ENCODE results near the gene POU2F1.

POU2F1 gene

DNA sequence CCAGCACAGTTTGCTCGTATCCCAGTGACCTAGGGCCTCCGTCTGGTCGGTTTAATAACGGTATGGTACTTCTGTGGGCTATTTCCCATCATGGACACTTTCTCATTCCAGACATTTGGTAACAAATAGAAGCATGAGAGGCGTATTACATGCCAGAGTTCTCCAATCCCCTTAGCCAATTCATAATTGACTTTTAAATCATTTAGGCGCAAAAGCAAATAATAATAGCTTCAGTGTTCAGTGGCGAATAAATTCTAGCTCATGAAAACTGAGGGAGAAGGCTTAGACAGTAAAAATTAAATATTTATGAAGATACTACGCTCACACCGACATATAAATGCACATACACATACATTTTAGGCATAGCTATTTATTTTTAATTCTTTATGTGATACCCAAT lies 247.1 kb downstream of the POU2F1 start:
- no peak for DNase-seq (ENCODE audit: low spot score)

DNA sequence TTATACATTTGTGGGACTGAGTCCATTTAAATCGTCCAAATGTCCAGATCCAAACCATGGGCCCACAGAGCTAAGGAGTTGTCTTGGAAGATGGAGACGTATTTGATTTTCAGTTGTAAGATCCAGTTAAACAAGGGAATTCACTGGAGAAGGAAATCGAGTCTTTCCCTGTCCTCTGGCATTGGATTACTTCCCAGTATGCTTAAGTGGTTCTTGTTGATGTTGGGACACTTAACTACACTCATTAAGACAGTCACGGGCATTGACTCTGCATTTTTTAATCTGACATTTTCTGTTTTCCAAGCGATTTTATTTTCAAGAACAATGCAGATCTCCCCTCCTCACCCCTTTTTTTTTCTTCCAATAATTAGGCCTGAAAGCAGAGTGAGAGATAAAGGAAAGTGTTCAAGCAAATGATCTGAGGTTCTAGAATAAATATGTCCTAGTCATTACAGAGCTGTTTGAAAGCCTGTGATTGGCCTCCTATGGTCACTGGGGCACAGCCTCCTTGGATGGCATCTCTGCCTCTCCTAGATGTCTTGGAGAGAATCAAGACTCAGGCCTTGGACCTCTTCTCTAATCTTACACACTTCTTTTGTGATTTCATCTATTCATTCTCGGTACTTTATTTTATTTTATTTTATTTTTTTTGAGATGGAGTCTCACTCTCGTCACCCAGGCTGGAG lies 248.7 kb downstream of the POU2F1 start:
- no peak for DNase-seq (ENCODE audit: low spot score)

DNA sequence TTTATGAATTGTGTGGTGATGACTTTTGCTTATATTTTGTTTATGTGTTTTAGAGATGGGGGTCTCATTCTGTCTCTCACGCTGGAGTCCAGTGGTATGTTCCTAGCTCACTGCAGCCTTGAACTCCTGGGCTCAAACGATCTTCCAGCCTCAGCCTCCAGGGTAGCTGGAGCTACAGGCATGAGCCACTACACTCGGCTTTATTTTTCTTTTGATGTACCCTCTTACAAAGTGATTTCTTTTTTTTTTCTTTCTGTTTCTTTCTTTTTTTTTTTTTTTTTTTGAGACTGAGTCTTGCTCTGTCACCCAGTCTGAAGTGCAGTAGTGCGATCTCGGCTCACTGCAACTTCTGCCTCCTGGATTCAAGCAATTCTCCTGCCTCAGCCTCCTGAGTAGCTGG lies 250.9 kb downstream of the POU2F1 start:
- no peak for DNase-seq (ENCODE audit: low spot score)

DNA sequence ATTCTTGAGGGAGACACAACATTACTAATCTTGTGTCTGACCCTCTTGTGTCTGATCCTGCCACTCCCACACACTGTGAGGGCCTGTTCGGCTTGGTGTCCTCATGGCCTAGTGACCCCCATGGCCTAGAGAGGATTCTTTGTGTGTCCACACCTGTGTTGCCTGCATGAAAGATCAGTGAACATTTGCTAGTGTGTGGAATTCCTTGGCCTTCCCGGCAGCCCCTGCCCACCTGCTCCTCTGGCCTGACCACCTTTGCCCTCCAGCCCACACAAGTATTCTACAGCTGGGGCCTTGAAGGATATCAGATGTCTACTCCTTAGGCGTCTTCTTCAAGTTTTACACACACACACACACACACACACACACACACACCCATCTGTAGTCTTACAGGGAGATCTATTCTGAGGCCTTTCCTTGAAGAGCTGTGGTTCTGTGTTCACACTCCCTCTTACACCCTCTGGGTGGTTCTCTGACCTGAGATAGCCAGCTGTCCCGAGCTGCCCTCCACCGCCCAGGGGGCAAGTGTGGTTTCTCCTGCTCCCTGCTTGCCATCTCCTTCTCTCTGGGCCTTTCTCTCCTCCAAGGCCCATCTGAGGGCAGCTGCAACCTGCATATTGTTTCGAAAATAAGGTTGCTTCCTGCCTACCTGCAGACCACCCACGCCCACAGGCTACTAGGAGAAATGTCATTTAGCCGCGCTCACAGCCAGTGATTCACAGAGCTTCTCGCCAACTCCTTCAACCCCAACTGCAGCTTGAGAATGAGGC lies 252.3 kb downstream of the POU2F1 start:
- DNase-seq (ENCODE audit: low spot score), result peak; percentile 20

DNA sequence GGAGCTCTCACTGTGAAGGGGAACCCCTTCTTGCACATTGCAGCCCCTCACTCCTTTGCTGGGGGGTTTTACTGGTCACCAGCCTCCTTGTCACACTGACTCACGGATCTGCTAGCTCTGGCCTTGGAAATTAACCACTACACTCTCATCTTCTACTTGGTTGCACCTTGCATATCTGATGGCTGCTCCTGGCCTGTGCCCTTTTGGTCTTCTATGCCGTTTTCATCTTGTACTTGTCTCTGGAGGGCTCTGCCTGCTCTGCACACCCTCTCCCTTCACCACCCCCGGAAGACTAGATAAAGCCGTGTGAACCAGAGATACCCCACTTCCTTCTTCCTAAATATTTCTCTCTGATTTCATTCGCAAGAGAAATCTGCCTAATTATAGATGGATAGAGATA lies 253.1 kb downstream of the POU2F1 start:
- DNase-seq (ENCODE audit: low spot score), result no peak

DNA sequence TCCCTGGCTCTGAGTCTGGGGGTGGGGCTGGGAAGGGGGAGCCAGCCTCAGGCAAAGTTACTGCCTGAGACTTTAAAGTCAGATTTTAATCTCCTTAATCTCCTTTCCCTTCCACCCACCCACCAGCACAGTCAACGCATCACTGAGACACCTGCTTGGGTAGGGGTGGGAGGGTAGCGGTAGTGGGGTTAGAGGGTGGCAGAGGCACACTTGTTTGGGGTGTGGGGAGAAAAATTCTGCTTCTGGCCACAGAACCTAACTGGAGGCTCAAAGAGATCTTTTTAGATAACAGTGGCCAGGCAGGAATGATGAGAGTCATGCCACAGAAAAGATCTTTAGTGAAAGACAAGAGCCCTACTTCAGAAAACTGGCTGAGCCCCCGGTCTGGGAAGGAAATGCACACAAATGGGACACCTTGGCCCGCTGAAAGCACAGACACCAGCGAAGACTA lies 253.5 kb downstream of the POU2F1 start:
- DNase-seq (ENCODE audit: low spot score), result no peak

DNA sequence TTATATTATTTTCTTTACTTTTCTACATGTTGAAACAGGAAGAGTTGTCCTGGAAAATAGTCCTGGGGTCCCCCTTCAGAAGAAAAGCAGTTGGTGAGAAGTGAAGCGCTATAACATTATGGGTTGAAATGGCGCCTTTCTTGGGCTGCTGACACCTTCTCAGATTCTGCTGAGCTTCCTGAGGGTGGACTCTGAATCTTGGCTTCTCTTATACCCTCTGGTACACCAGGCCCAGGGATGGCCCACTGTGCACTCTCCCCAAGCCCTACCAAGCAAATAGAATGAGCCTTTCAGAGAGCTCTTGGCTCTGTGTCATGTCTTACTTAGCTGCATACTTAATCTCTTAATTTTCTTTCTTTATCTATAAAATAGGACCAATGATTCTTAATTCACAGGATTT lies 255.4 kb downstream of the POU2F1 start:
- no peak for DNase-seq (ENCODE audit: low spot score)
